CD4-positive, alpha-beta T cell treated with Interleukin-6 at 100 ng/mL for 8 hours (primary cell): Measurements from ENCODE around the gene PCCA.
"Not testable (repeated sequence)": the region's sequence is repeated elsewhere in the genome, so short reads cannot be mapped to it uniquely, and the experiment has no call there.

Source experiments
- DNase-seq: peaks from one replicate; pipeline ENCODE4 v3.0.0-alpha.2; 2020; ENCODE audit warnings: mixed read lengths, low spot score

The PCCA gene

GRCh38 chr13:100244431-100244830 is 155.5 kb downstream of the PCCA start:
- no peak for DNase-seq

DNA sequence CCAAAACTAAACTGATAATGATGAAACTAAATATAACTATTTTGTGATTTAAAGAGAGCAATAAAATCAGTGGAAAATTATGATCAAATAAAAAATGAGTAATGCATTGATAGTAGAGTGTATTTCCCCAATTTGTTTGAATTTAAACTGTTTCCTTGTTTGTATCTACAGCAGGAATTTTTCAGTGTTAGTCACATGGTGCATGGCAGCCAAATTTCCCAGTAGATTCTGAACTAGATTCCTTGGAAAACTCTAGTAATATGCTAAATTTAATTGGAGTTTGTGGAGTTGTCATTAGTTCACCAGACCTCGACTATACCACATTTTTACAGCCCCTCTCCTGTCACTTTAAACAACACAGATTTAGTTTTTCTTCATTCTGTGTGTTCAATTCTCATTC is 156.2 kb downstream of the PCCA start:
- DNase-seq: no peak

DNA sequence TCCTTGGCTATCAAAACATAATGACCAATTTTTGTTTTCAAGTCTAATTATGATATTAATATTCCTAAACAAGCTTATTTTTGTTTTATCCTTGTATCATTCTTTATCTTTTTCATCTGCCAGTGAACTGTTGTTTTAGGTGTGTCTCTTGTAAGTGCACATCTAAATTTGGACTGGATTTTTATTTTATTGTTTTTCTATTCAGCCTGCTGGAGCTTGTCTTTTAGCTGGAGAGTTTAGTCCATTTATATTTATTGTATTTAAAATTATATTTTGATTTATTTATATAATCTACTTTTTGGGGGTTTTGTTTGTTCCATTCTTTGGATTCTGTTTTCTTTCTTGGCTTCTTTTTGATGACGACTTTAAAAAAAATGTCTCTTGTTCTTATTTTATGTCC is 159.0 kb downstream of the PCCA start:
- DNase-seq: no peak

DNA sequence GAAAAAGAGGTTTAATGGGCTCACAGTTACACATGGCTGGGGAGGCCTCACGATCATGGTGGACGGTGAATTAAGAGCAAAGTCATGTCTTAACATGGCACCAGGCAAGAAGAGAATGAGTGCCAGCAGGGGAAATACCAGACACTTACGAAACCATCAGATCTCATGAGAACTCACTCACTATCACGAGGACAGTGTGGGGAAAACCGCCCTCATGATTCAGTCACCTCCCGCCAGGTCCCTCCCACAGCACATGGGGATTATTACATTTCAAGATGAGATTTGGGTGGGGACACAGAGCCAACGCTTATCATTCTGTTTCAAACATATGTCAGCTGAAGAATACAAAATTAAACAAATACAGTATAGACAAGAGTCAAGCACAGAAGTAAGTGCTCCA is 165.1 kb downstream of the PCCA start:
- no peak for DNase-seq

DNA sequence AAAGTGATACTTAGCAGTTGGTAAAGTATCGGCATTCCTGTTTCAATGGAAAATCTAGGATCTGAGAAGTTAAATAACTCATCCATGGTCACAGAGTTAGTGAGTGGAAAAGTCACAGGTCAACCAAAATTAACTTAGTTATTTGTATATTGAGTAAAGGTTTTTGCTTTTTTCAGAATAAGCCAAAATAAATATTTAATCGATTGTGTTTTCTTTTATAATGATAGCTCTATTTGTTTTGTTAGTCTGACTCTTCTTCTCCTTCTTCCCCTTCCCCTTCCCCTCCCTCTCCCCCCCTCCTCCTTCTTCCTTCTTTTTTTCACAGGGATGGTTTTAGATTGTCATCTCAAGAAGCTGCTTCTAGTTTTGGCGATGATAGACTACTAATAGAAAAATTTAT is 173.5 kb downstream of the PCCA start:
- no peak for DNase-seq

- DNase-seq: no peak
These were observed 177.1 kb downstream of the PCCA start for GRCh38 chr13:100266026-100266425.

- no peak for DNase-seq
These were observed 180.9 kb downstream of the PCCA start for GRCh38 chr13:100269837-100270236.

GRCh38 chr13:100273138-100273537 is 184.2 kb downstream of the PCCA start:
- DNase-seq: no peak

- DNase-seq: no peak
These were observed 184.7 kb downstream of the PCCA start for GRCh38 chr13:100273552-100273951.

DNA sequence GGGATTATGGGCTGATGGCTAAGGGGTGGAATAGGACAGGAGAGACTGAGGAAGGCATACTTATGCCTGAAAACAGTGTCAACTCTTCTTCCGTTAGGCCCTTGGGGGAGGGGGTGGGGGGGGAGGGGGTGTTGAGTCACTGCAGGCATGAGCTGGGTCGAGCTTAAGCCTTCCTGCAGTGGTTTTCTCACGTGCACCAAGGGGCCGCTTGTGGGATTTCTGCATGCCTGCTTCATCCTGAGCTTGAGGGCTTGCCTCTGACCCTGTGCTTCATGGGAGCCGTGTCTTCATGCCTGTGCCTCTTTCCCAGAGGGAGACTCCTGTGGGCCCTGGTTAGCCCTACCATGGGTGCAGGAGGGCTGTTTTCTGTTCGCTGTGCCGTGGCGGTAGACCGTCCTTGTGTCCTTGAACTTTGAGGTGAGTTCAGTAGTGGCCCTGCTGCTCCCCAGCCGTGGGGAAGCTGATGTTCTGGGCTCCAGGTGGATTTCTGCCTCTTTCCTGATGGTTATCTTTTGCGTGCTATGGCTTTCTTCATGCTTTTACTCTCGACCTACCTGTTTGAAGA is 186.1 kb downstream of the PCCA start:
- no peak for DNase-seq

- DNase-seq: no peak
These were observed 186.9 kb downstream of the PCCA start for GRCh38 chr13:100275746-100276145.

DNA sequence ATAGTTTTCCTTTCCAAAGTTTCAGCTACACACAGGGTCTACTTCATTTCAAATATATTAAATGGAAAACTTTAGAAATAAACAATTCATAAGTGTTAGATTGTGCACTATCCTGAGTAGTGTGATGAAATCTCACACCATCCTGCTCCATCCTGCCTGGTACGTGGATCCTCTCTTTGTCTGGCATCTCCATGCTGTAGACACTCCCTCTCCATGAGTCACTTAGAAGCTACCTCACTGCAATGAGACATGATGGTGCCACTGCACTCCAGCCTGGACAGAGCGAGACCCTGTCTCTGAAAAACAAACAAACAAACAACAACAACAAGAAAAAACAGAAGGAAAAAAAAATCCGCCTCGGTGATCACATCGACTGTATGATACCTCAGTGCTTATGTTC is 191.8 kb downstream of the PCCA start:
- no peak for DNase-seq

GRCh38 chr13:100282306-100282705 is 193.4 kb downstream of the PCCA start:
- DNase-seq: not testable (repeated sequence)

DNA sequence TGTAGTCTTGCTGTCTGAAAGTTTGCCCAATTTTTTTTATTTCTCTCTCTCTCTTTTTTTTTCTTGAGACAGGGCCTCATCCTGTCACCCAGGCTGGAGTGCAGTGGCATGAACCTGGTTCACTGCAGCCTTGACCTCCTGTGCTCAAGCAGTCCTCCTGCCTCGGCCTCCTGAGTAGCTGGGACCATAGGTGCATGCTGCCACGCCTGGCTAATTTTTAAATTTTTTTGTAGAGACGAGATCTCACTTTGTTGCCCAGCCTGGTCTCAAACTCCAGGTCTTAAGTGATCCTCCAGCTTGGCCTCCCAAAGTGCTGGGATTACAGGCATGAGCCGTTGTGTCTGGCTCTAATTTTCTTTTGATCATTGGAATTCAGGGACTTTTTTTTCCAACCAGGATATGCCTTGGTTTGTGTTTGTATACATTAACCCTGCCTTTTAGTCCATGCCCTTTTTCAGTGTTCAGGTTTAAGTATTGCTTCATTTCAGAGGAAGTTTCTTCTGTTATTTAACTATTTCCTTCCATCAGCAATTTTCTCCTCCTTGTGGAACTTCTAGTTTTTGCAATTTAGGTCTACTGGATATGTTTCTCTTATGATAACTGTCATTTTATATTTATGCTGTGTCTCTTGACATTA is 201.4 kb downstream of the PCCA start:
- no peak for DNase-seq

DNA sequence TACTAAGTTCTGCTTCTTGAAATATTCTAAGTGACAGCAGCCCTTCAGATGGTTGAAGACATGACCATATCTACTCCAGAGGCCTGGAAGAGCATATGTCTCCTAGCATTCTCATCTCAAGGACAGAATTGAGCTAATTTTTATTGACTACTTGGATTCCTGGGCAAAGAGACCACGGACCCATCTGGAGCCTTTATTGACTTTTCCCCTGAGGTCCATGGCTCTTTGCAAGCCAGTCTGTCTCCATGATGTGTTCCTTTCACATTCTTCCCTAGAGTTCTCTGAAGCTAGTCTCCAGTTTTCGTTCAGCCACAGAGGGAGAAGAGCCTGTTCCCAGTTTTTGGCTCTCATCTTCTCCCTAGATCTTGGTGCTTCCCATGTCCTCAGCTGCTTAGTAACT is 202.7 kb downstream of the PCCA start:
- DNase-seq: no peak

- no peak for DNase-seq
These were observed 208.5 kb downstream of the PCCA start for GRCh38 chr13:100297413-100297812.

DNA sequence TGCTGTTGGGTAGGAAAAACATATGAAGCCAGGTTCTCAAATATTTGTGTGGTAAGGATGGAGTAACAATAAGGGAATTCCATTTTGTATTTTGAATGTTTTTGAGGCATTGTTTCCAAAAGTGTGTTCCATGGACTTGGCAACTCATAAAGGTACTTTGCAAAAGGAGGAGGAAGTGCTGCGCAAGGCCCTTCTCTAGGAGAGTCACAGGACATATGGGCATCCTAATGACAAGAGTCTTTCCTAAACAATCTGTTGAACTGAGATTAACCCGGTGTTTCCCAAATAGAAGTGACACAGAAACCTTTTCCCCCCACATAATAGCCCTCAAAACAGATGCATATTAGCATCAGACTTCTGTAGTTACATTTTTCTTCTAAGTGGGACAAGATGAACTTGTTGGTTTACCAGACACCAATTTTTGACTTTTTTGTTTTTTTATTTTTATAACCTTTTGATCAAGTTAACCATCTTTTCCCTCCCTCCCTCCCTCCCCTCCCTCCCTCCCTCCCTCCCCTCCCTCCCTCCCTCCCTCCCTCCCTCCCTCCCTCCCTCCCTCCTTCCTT is 209.3 kb downstream of the PCCA start:
- no peak for DNase-seq

- no peak for DNase-seq
These were observed 209.8 kb downstream of the PCCA start for GRCh38 chr13:100298691-100299090.

GRCh38 chr13:100300243-100300642 is 211.3 kb downstream of the PCCA start:
- no peak for DNase-seq

- no peak for DNase-seq
These were observed 211.8 kb downstream of the PCCA start for GRCh38 chr13:100300708-100301107.

DNA sequence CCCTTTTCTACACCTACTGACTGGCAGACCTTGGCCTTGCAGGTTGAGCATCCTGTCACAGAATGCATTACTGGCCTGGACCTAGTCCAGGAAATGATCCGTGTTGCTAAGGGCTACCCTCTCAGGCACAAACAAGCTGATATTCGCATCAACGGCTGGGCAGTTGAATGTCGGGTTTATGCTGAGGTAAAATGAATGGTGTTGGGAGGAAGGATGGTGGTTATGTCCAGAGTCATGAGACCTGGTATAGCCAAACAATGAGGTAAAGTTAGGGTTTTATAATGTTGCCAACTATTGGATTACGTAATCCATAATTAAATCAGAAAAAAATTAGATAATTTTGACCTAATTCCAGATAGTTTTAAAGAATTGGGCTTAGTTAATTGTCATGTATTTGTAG is 212.5 kb downstream of the PCCA start:
- DNase-seq: no peak

DNA sequence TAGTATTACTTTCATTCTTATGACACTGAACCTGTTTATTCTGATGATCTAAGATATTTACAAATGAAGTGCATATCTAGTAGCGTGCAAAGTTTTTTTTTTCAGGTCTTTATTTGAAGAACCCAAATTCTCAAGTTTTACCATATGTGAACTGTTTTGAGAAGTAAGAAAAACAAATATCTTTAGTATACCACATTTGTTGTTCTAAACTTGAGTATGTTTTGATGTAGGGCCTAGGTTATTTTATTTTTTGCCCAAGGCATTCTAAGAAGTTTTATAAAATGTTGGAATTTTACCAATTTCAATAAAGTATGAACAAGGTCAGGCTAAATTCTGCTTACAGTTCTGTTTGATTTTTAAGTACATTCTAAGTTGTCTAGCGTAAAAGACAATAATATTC is 213.5 kb downstream of the PCCA start:
- DNase-seq: no peak

GRCh38 chr13:100304229-100304628 is 215.3 kb downstream of the PCCA start:
- no peak for DNase-seq

DNA sequence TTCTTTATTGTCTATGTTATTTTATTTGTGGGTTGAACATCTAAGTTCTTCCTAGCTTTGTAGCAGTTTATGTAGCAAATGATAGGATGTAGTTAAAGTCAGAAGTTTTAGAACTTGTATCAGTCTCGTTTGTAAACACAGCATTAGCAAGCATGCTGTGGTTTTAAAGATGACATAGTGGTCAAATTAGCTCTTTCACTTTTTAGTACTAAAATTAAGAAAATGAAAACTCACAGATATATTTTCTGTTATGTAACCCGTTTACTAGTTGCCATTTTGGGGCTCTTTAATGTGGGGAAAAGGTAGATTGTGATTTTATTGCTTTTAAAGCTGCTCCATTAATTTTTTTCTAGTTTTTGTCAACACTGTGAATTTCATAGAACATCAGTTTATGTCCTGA is 216.5 kb downstream of the PCCA start:
- no peak for DNase-seq
